Measurements from ENCODE around the gene LUZP1. TPM values are rescaled to one million over a fixed set of nuclear protein-coding genes. Genes with fewer than 3 reads are reported as not detected.

LUZP1 gene
- total RNA-seq, 1 donor from 2014 or later, result 54.3 TPM

DNA sequence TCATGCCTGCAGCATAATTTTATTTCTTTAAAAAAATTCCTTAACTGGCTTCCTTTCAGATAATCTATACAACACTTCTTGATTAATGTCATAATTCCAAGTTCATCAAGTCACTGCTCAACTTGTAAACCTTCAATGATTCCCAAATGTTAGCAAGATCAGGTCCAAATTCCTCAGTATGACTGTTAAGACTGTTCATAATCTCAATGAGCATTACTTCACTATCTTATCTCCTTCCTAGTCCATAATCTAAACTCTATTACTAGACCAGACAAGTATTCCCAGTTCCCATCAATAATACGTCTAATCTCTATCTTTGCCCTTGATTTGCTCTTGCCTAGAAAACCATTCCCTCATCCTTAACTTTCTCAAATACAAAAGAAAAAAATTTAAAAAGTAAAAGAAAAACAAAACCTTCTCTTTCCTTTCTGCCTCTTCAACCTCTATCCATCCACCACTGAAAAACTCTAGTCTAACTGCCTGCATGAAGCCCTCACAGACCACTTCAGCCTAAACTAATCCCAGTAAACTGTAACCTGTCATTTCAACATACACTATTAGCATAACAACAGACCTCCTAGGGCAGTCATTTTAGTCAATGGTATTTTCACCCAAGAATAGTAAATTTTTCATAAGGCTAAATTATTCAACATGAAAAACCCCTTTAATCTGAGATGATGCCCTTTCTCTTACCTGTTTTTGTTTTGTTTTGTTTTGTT is 15.5 kb downstream of the LUZP1 start:
- DNase-seq (ENCODE audit: low read depth, low spot score), result no peak

DNA sequence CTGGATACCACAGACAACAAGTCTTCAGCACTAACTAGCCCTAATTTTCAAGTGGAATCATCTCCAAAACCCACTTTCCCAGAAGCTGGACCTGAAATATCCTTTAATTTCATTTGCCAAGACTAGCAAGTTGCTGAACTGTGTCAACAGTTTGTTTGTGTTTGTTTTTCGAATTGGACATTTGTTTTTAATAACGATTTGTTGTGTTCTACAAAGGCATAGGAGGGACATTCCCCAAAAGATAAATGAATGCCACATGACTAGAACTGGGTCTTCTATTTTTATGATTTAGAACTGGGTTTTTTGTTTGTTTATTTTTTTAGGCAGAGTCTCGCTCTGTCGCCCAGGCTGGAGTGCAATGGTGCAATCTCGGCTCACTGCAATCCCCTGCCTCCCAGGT is 17.9 kb downstream of the LUZP1 start:
- no peak for DNase-seq (ENCODE audit: low read depth, low spot score)

DNA sequence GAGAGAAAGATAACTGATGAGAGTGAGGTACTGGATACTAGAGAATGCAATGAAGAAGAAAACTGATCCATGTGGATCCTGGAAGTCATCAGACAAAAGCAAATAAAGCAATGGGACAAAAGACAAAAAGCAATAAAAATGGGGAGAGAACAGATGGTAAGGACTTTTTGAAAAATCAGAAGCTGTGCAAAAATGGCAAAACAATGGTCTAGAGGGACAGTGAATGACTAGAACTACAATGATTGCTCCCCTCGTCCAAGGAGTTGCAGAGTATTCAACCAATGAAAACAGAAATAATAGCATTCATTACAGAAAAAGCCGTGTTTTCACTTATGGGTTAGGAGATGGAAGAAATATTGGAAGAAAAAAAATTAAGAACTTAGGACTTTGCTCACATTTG is 18.5 kb downstream of the LUZP1 start:
- no peak for DNase-seq (ENCODE audit: low read depth, low spot score)

DNA sequence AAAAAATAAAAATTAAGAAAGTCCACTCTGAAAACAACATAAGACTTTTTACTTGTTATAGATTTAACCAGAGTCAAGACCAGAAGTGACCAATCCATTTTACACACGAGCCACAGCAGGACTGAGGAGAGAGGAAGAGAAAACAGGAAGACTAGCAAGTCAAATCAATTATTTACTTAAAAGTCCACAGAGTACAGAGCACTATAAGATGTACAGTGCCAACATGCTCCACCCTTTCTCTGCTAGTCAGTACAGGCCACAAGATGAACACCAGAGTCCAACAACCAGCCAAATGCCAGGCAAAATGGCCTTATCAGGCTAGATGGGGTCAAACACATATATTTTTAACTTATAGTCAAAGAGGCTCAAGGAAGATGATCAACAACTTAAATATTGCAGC is 19.5 kb downstream of the LUZP1 start:
- DNase-seq (ENCODE audit: low read depth, low spot score), result no peak

DNA sequence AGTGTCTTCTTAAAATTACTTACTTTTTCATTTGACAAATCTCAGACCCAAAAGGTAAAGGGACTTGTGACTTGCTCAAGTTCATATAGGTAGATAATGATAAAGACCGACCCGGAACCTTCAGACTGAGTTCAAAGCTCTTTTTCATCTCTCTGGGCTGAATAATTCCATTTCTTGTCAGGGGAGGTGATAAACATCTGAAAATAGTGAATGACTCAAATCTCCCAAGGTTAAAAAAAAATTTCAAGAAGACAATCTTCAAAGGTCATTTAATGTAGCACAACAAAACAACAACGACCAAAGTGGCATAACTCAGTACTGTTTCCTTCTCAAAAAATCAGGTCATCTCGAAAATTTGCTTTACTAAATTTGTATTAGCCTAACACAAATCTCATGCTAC is 20.6 kb downstream of the LUZP1 start:
- DNase-seq (ENCODE audit: low read depth, low spot score), result no peak

DNA sequence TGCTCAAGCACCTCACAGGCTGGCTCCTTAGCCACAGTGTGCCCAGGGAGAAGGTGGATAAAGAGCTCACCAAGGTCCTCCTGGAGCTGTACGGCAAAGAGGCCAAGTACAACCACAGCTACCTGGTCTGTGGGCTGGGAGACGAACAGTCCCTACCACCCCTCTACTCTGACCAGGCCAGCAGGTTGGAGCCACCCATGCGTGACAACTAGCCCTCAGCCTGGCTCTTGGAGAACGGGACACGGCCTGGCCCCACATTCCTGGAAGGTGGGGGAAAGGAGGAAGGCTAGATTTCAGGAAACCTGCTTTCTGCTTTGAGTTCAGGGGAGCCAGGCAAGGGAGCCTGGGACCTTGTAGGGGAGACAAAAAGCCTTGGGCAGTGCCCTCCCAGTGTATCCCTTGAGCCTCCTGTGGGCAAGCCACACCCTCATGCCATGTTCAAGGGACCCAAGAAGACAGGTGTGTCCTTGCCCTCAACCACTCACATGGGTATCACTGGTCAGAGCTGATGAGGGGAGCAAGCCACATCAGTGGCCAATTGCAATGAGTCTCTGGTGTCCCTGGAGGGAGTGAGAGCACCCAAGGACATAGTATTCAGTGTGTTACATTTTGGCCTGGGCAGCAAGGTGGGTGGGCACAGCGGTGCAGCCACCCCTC is 27.6 kb downstream of the LUZP1 start:
- no peak for DNase-seq (ENCODE audit: low read depth, low spot score)

DNA sequence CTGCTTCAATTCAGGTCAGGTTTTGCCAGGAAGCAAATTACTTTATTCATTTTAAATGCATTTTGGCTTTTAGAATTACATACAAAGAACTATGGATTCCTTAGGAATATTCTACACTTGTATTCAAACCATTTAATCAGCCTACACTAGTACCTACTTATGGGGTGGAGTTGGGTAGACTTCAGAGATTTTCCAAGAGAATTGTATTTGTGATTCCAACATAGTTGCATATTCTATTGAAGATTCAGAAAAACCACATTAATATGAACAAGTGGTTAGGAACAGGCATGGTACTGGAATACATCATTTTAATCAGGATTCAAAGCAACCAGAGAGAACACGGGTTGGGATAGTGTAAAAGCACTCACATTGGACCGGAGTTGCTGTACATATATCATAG is 33.4 kb downstream of the LUZP1 start:
- DNase-seq (ENCODE audit: low read depth, low spot score), result no peak

DNA sequence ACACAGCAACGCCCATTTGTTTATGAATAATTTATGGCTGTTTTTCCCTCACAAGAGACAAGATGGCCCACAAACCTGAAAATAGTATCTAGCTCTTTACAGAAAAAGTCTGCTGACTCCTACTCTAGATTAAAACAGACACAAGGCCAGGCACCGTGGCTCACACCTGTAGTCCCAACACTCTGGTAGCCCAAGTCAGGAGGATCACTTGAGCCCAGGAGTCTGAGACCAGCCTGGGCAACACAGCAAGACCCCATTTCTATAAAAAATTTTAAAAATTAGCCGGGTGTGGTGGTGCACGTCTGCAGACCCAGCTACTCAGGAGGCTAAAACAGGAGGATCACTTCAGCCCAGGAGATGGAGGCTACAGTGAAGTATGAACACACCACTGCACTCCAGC is 34.6 kb downstream of the LUZP1 start:
- no peak for DNase-seq (ENCODE audit: low read depth, low spot score)

DNA sequence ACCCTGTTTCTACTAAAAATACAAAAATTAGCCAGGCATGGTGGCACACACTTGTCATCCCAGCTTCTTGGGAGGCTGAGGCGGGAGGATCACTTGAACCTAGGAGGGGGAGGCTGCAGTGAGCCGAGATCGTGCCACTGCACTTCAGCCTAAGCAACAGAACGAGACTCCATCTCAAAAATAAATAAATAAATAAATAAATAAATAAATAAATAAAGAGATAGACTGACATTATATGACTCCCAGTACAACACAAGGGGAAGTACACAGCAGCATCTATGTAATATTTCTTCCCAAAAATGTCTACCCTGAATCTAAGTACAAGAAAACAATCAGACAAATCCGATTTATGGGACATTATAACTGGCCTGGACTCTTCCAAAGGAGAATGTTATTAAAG is 35.1 kb downstream of the LUZP1 start:
- no peak for DNase-seq (ENCODE audit: low read depth, low spot score)

DNA sequence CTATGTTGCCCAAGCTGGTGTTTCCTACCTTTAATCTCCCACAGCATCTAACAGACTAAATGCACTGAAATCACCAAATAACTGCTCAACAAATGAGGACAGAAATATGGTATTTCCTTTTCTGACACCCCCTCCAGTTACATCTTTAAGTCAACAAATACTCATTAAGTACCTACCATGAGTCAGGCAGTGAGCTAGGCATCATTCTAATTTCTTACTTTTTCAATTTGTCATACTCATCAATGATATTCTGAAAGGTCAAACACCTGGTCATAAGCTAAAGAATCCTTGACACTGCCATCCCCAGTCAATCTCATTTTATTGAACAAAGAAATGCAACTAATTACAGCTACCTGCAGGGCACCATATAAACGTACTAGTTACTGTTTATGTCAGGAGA is 36.6 kb downstream of the LUZP1 start:
- DNase-seq (ENCODE audit: low read depth, low spot score), result no peak

DNA sequence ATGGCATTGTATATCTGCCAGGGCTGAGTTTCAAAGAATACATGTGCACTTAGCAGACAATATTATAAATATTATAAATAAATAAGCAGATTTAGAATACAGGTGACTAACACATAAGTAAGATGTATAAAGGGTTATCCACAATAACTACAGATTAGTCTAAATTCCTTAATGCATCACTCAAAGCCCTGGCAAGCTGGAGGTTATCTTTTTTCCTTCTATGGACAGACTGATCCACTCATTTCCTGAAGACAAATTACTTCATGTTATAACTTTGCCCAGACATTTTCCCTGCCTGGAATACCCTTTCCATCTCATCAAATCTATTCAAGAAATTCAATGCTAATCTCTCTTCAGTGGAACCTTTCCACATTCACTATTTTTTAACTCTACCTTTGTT is 38.8 kb downstream of the LUZP1 start:
- peak; percentile 53 for DNase-seq (ENCODE audit: low read depth, low spot score)

DNA sequence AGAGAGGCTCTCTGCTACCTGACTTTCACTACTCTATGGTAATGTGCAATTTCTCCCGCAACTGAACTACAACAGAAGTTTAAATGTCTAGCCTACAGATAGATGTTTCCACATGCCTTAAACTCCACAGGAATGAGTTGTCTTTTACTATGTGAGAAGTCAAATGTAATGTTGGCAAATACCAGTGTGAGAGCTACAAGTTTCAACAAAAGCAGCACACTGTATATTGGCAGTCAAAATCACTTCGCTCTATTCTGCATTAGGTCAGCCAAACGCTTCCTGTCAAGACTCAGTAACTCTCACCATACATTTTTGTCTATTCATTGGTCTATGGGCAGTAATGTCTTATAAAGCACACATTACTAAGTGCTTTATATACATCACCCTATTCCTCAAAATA is 41.9 kb downstream of the LUZP1 start:
- no peak for DNase-seq (ENCODE audit: low read depth, low spot score)

DNA sequence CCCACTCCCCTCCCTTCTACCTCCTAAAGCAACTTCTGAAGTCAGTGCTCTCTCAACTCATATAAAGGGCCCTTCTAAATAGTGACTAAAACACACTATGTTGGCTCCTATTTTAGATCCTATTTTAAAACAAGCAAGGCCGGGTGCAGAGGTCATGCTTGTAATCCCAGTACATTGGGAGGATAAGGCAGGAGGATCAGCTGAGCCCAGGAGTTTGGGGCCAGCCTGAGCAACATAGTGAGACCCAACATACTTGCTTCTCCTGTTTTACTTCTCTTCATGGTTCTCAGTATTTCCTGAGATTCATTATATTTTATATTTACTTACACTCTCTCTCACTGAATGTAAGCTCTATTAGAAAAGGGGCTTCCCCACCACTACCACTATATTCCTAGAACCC is 42.5 kb downstream of the LUZP1 start:
- DNase-seq (ENCODE audit: low read depth, low spot score), result no peak

DNA sequence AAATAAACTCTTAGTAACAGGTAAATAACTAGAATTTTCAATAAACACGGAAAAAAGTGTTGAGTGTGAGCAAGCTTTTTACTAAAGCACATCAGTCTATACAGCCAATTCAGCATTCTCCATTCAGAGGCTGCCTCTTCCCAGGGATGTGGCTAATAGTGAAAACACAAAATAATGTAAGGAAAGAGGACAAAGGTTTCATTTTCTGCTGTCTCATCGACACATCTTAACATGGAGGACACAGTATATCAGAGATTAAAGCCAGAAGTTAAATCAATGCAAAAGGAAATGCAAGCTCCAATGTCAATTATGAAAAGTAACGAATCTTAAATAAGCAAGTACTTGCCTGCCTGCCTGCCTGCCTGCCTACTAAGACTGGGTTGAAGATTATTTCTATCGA is 43.2 kb downstream of the LUZP1 start:
- DNase-seq (ENCODE audit: low read depth, low spot score), result no peak

DNA sequence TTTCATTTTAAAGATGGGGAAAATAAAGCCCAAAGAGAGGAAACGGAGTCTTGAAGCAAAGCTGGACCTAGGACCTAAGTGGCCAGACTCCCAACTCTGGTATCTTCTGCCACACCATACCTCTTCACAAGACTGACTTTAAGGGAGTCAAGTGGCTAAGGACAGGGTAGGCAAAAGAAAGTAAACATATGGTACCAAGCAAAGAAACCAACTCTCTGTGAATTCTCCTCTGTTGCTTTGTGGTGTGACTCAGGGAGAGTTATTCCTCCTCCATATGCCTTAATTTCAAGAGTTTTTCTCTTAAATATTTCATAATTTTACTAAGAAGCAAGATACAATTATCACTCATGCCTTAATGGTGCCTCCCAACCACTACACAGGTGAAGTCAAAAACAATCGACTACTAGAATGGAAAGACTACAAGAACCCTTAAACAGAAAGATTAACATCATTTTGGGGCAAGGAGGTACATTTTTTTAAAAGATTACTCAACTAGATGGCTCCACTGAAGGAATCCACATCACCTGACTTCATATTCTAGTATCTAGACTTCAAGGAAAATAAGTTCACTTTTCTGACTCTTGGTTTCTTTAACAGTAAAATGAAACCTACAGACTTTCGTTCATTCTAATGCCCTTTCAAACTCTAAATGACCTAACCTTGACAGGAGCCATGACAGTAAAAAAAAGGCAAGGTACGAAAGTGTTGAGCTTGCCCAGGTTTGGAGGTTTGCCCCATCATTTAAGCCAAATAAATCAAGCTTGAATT is 44.2 kb downstream of the LUZP1 start:
- no peak for DNase-seq (ENCODE audit: low read depth, low spot score)

DNA sequence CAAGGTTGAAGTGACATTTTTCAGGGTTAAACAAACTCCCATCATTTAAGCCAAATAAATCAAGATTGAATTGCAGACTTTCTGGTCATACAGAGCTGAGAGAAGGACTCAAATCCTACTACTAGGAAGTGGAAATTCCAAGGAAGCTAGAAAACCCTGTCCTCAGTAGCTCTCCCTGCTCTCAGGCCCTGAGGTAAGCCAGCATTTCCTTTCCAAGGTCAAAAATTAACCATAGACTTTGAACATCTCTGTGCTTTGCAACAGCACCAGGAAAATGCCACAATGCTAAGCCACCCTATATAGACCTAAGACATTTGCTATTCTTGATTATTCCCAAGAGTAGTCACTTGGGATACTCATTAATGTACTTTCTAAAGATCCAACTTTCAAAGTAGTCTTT is 45.1 kb downstream of the LUZP1 start:
- no peak for DNase-seq (ENCODE audit: low read depth, low spot score)

DNA sequence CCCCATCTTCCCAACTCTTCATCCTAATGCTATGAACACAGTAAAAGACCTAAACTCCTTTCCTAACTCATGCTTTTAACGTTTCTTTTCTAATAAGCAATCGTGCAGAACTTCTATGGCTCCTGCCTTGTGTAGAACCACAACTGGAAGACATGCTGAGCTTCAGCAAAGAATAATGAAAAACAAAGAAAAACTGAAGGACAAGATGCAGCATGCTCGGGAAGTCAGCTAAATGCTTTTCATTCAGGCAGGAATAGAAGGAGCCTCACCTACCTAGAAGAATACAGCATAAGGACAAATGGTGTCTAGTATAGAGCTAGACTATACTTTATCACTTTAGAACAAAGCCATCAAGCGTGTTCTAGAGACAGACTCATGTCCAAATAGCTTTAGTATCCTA is 45.9 kb downstream of the LUZP1 start:
- no peak for DNase-seq (ENCODE audit: low read depth, low spot score)

DNA sequence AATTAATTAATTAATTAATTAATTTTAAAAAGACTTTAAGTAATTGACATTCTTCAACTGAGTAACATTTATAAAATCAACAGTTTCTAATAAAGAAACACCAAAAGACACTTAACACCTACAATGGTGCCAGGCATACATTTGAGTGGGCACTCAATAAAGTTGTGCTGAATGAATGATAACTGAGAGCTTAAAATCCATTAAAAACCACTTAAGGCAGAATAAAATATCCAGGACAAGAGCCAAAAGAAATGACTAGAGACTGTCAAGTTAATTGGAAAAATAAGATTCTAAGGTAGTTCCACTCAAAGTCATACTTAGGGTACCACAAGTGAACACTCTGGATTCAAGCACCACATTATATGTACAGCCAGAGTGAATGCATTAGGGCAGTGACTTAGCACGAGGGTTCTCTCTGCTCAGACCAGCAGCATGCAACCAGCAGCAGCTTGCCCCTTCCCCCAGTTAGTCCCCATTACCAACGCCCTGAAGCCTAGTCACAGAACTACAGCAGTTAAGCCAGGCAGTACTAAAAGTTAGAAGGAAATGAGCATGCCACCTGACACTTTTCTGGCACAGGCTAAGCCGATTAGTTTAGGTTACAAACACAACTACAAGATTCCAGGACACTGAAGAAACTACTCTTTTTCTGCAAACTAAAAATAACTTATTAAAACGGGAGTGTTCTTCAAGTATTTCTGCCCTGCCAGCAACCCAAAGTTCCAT is 46.5 kb downstream of the LUZP1 start:
- no peak for DNase-seq (ENCODE audit: low read depth, low spot score)

DNA sequence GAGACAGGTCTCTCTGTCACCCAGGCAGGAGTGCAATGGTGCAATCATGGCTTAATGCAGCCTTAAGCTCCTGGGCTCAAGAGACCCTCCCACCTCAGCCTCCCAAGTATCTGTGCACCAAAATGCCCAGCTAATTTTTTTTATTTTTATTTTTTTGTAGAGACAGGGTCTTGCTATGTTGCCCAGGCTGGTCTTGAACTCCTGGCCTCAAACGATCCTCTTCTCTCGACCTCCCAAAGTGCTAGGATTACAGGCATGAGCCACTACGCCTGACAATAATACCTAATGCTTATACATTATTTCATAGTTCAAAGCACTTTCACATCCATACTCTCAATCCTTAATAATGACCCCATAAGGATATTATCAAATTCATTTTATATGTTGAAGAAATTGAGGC is 48.3 kb downstream of the LUZP1 start:
- DNase-seq (ENCODE audit: low read depth, low spot score), result no peak

DNA sequence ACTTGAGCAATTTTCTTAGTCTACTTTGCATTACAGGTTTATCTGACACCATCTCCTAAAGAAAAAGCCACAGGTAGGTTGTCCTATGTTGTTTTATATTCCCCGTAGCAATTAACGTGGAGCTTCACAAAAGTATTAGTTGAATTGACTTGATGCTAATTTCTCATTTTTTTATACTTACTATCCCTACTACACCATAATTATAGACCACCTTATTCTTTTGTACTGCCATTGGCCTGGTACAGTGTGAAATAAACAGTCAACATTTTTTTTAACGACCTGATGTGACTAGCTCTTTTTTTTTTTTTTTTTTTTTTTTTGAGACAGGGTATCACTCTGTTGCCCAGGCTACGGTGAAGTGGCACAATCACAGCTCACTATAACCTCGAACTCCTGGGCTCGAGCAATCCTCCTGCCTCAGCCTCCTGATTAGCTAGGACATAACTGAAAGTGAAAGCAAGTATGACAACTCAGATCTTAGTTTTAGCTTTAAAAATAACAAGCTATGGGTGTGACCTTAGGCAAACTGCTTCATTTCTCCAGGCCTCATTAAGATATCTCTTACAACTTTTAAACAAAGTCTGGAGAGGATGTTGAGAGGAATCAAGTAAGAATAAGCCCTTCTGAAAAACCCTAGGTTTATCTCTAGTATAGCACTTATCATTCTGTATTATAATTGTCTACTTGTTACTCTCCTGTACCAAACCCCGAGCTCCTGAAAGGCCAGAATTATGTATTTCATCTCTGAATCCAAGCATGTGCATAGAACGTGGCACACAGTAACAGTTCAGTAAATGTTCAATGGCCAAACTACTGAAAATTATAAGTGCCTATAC is 49.5 kb downstream of the LUZP1 start:
- DNase-seq (ENCODE audit: low read depth, low spot score), result no peak

DNA sequence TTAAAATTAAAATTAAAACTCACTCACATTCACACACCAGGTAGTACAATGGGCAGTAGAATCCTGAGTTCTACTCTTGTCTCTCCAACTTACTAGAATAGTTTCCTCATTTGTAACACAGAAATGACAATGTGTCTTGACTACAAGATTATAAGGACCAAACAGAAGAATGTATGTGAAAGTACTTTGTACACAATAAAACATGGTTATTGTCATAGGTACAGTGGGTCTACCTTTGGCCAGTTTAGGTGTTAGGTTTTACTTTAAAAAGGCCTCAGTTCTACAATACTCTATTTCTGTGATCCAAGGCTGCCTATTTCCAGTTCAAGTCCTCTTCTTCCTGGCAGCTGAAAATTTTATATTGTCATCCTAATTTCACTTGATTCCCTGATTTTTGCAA is 50.2 kb downstream of the LUZP1 start:
- DNase-seq (ENCODE audit: low read depth, low spot score), result no peak
